ENCODE measurements around the gene IL12RB2. TPM values are rescaled to one million over a fixed set of nuclear protein-coding genes. Genes with fewer than 3 reads are reported as not detected.

IL12RB2 gene
- total and polyA plus RNA-seq, 10 of the 15 experiments (the other 5 are each of a cell fraction or from before 2014, with no cell fraction given): 0.15 to 1.1 (median 0.54) TPM; not detected in 1

DNA sequence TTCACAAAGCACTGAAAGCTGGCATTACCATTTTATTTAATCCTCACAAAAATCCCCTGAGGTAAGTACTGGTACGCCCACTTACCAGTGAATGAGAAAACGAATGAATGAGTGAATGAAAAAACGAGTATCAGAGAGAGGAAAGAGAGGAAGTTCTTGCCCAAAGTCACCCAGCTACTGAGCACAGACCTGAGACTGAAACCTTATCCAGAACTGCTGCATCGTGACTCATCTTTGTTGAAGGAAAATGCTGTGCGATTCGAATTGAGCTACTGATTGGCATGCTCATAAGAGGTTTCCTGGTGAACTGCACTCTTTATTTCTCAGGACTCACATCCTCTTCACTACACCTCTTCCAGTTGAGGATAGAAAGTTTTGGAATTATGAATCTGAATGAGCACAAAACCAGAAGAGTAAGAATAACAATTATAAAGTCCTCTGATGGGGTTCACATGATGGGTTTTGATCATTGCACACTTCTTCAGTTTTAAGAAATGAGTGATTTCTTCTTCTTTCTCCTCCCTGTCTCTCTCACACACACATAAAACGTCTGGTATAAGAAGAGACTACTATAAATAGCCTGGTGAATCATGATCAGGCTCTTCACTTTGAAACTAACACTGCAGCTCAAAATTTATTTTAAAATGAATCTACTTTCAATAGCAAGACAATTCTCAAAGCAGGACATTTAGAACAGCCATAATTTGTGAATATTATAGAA lies 32.1 kb downstream of the IL12RB2 start (continued):
- TF ChIP-seq, protein P1, sequence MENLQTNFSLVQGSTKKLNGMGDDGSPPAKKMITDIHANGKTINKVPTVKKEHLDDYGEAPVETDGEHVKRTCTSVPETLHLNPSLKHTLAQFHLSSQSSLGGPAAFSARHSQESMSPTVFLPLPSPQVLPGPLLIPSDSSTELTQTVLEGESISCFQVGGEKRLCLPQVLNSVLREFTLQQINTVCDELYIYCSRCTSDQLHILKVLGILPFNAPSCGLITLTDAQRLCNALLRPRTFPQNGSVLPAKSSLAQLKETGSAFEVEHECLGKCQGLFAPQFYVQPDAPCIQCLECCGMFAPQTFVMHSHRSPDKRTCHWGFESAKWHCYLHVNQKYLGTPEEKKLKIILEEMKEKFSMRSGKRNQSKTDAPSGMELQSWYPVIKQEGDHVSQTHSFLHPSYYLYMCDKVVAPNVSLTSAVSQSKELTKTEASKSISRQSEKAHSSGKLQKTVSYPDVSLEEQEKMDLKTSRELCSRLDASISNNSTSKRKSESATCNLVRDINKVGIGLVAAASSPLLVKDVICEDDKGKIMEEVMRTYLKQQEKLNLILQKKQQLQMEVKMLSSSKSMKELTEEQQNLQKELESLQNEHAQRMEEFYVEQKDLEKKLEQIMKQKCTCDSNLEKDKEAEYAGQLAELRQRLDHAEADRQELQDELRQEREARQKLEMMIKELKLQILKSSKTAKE (IDR thresholded peaks at IDR 0.05; ENCODE audit: low read depth, poor library complexity, severe bottlenecking): no peak
- TF ChIP-seq RCOR1 (conservative IDR thresholded peaks at IDR 0.05; ENCODE audit: low read depth, low read length) (no peak), POU2F2 (IDR thresholded peaks at IDR 0.05; ENCODE audit: borderline replicate concordance, low read depth, low read length) (0 out of 3 replicates have a peak, but pooled peaks have one; percentile 37), BHLHE40 (IDR thresholded peaks at IDR 0.05; ENCODE audit: borderline replicate concordance in 1 of 2, low read depth in 2 of 2, low read length in 1 of 2) (no peak), NR2C1 (IDR thresholded peaks at IDR 0.05) (no peak), BCL11A (IDR thresholded peaks at IDR 0.05; ENCODE audit: low read depth, low read length) (no peak), EZH2 (IDR thresholded peaks at IDR 0.05; ENCODE audit: borderline replicate concordance, control insufficient read depth, low read depth, low read length) (no peak), RB1 (IDR thresholded peaks at IDR 0.05; ENCODE audit: borderline replicate concordance) (no peak), CBFB (IDR thresholded peaks at IDR 0.05; ENCODE audit: low read depth) (no peak), RBBP5 (conservative IDR thresholded peaks at IDR 0.05) (no peak), POLR2A (IDR thresholded peaks at IDR 0.05; ENCODE audit: low read depth, low read length) (no peak), SIX5 (IDR thresholded peaks at IDR 0.05; ENCODE audit: low read depth, low read length, severe bottlenecking) (no peak), GATAD2B (conservative IDR thresholded peaks at IDR 0.05; ENCODE audit: low read depth) (peak; percentile 17; the same call in 1 of the 2 replicates), RAD21 (IDR thresholded peaks at IDR 0.05; ENCODE audit: insufficient read depth, low read depth, low read length) (no peak), SMARCA5 (IDR thresholded peaks at IDR 0.05) (no peak), HDAC6 (IDR thresholded peaks at IDR 0.05; ENCODE audit: unreplicated experiment) (no peak), EGR1 (IDR thresholded peaks at IDR 0.05; ENCODE audit: borderline replicate concordance in 1 of 2, low read depth in 2 of 2, low read length in 2 of 2) (no peak), SREBF2 (IDR thresholded peaks at IDR 0.05; ENCODE audit: low read length) (no peak), ZNF274 (IDR thresholded peaks at IDR 0.05; ENCODE audit: insufficient read depth, insufficient read length) (no peak), MXI1 (IDR thresholded peaks at IDR 0.05; ENCODE audit: low read depth, low read length) (no peak), CHD1 (IDR thresholded peaks at IDR 0.05; ENCODE audit: low read depth, low read length) (no peak), YY1 (IDR thresholded peaks at IDR 0.05; ENCODE audit: low read depth, low read length) (no peak), SMAD5 (IDR thresholded peaks at IDR 0.05; ENCODE audit: low read depth) (no peak), PML (IDR thresholded peaks at IDR 0.05; ENCODE audit: low read length) (peak; percentile 49; the same call in 1 of the 2 replicates), TCF12 (IDR thresholded peaks at IDR 0.05; ENCODE audit: low read depth, low read length) (no peak), ZBED1 (IDR thresholded peaks at IDR 0.05; ENCODE audit: borderline replicate concordance) (peak; percentile 70; the same call in 1 of the 2 replicates), IRF4 (IDR thresholded peaks at IDR 0.05; ENCODE audit: low read depth, low read length) (peak; percentile 47; the same call in 1 of the 2 replicates)
- TF ChIP-seq, protein P2, sequence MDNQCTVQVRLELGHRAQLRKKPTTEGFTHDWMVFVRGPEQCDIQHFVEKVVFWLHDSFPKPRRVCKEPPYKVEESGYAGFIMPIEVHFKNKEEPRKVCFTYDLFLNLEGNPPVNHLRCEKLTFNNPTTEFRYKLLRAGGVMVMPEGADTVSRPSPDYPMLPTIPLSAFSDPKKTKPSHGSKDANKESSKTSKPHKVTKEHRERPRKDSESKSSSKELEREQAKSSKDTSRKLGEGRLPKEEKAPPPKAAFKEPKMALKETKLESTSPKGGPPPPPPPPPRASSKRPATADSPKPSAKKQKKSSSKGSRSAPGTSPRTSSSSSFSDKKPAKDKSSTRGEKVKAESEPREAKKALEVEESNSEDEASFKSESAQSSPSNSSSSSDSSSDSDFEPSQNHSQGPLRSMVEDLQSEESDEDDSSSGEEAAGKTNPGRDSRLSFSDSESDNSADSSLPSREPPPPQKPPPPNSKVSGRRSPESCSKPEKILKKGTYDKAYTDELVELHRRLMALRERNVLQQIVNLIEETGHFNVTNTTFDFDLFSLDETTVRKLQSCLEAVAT (IDR thresholded peaks at IDR 0.05): no peak
- TF ChIP-seq, protein P3, sequence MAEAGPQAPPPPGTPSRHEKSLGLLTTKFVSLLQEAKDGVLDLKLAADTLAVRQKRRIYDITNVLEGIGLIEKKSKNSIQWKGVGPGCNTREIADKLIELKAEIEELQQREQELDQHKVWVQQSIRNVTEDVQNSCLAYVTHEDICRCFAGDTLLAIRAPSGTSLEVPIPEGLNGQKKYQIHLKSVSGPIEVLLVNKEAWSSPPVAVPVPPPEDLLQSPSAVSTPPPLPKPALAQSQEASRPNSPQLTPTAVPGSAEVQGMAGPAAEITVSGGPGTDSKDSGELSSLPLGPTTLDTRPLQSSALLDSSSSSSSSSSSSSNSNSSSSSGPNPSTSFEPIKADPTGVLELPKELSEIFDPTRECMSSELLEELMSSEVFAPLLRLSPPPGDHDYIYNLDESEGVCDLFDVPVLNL (IDR thresholded peaks at IDR 0.05; ENCODE audit: low read depth, low read length): no peak
